GM20000 (cell line): ENCODE measurements around the gene HABP2.

Source experiments
- DNase-seq: peaks from one replicate; pipeline ENCODE4 v3.0.0; 2012; ENCODE audit warnings: low spot score
- TF ChIP-seq, protein P1 (sequence below): IDR thresholded peaks from 2 replicates; pipeline ENCODE4 v1.5.1; 2012; ENCODE audit warnings: mild to moderate bottlenecking, control low read depth; ENCODE audit errors: extremely low read depth, missing control alignments

The HABP2 gene

DNA sequence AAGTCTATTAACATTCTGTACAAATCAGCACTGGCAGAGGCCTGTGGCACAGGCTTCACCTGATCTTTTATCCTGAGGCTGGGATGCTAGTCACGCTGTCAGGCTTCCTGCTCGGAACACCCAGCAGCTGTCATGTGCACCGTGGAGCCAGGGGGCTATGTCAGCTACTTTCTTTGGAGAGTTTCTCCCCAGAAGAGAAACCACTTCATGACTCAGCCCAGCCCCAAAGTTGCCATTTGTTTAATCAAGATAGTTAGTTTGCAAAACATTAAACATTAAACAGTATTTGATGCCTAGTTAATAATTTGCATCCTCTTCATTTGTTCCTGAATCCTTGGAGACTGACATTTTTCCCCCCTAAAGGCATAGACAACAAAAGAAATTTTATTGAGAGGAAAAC lies at the start of gene HABP2:
TSS of gene HABP2 (plus strand) at position 353 of the 400 bp plus-strand sequence. CDS start 69 bp downstream, outside the sequence.
- no peak for DNase-seq
- TF ChIP-seq, protein P1, sequence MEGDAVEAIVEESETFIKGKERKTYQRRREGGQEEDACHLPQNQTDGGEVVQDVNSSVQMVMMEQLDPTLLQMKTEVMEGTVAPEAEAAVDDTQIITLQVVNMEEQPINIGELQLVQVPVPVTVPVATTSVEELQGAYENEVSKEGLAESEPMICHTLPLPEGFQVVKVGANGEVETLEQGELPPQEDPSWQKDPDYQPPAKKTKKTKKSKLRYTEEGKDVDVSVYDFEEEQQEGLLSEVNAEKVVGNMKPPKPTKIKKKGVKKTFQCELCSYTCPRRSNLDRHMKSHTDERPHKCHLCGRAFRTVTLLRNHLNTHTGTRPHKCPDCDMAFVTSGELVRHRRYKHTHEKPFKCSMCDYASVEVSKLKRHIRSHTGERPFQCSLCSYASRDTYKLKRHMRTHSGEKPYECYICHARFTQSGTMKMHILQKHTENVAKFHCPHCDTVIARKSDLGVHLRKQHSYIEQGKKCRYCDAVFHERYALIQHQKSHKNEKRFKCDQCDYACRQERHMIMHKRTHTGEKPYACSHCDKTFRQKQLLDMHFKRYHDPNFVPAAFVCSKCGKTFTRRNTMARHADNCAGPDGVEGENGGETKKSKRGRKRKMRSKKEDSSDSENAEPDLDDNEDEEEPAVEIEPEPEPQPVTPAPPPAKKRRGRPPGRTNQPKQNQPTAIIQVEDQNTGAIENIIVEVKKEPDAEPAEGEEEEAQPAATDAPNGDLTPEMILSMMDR, result no peak

DNA sequence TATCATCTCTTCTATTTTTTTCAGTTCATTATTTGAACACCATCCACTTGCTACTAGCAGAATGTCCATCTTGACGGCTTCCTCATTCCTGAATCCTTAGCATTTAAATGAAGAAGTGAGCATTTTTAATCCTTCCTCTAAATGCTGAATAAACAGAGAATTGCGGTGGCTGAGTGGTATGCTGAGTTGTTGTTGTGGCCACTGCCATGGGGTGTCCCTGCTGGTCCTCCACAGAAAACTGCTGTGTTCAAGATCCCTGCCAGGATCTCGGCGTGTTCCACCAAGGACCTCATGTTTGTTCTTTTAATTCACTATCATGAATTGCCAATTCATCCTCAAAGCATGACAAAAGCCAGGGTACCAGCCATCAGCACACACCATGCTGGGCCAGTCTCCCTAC lies 48.9 kb upstream of the HABP2 start:
- no peak for DNase-seq
- TF ChIP-seq, protein P1, result no peak

DNA sequence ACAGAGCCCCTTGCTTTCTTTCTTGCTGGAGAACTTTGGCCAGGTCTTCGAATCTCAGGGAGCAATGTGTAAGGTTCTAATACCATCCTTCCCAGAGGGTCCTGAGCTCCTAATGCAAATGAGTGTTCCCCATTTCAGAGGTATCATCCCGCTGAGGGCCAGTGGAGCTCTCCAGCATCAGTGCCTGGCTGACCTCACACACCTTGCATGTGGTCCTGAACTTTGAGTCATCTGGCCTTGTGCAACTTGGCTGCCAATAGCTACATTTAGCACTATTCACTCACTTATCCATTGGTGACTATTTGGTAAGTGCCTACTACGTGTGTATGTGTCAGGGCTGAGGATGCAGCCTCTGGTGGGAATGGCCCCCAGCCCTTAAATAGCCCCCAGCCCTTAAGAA lies 48.4 kb upstream of the HABP2 start:
- TF ChIP-seq, protein P1, result no peak
- no peak for DNase-seq

DNA sequence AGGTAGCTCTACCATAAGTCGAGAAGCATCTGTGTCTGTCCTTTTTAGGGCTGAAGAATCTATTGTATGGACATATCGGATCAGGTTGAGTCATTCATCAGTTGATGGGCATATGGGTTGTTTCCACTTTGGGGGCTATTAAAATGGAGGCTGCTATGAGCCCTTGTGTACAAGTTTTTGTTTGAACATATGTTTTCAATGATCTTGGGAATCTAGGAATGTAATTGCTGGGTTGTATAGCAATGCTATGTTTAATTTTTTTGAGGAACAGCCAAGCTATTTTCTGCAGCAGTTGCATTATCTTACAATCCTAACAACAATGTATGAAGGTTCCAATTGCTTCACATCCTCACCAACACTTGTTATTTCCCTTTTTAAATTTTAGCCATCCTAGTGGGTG lies 46.4 kb upstream of the HABP2 start:
- TF ChIP-seq, protein P1, result no peak
- no peak for DNase-seq

DNA sequence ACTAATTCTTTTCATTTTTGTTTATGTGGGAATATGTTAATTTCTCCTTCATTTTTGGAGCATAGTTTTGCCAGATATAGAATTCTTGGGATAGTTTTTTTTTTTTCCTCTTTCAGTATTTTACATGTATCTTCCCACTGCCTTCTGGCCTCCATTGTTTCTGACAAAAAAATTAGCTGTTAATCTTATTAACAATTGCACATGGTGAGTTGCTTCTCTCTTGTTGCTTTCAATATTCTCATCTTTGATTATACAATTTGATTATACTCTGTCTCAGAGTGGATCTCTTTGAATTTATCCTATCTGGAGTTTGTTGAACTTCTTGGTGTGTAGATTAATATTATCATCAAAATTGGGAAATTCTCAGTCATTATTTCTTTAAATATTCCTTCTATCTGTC lies 41.4 kb upstream of the HABP2 start:
- TF ChIP-seq, protein P1, result no peak
- DNase-seq, result no peak

DNA sequence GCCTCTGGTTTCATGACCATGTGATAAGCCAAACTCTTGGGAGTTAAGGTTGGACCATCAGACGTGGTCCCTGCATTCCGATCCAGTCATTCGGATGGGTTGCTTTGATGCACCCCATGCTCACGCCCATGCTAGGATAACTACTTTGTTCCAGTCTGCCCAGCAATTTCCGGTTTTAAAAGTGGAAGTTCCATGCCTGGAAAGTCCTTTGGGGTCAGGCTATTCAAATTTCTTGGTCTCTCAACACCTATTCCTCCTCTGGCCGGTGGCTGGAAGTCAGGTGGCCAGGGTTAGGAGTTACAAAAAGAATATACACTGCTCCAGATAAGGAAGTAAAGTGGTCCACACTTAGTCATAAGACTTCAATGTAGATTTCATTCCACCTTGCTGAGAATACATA lies 37.7 kb upstream of the HABP2 start:
- TF ChIP-seq, protein P1, result no peak
- DNase-seq, result no peak

DNA sequence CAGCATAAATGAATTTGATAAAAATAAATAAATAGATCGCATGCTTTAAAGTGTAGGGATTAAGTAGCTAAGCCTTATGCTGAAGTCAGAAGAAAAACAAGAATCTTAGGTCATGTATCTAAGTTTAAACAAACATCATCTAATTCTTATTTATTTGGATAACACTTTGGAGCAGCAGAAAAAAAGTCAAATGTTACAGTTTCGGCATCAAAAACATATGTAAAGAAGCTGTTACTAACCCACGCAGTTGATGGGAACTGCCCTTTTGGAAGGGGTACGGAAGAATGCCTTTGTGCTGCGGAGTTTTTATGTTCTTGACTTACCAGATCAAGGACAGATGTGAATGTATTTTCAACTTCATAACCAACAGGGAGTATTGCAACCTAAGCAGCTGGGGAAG lies 37.3 kb upstream of the HABP2 start:
- no peak for DNase-seq
- TF ChIP-seq, protein P1, result no peak
